ENCODE results near the gene GPATCH11.

GPATCH11 gene

GRCh38 chr2:37109523-37109922, 25.2 kb downstream of the GPATCH11 start:
- no peak for DNase-seq (ENCODE audit: low read depth)

GRCh38 chr2:37110306-37111212, 26.2 kb downstream of the GPATCH11 start:
- no peak for DNase-seq (ENCODE audit: low read depth)

GRCh38 chr2:37111958-37112357, 27.6 kb downstream of the GPATCH11 start:
- no peak for DNase-seq (ENCODE audit: low read depth)

GRCh38 chr2:37117566-37117965, 33.2 kb downstream of the GPATCH11 start:
- no peak for DNase-seq (ENCODE audit: low read depth)

- DNase-seq (ENCODE audit: low read depth) = no peak
Observed at GRCh38 chr2:37119157-37119556, 34.8 kb downstream of the GPATCH11 start.

- DNase-seq (ENCODE audit: low read depth) = no peak
Observed at GRCh38 chr2:37125416-37125815, 41.1 kb downstream of the GPATCH11 start.

GRCh38 chr2:37132914-37133313, 48.6 kb downstream of the GPATCH11 start:
- no peak for DNase-seq (ENCODE audit: low read depth)

- DNase-seq (ENCODE audit: low read depth) = no peak
Observed at GRCh38 chr2:37142546-37142945, 58.2 kb downstream of the GPATCH11 start.

GRCh38 chr2:37143974-37144373, 59.7 kb downstream of the GPATCH11 start:
- no peak for DNase-seq (ENCODE audit: low read depth)

- DNase-seq (ENCODE audit: low read depth) = no peak
Observed at GRCh38 chr2:37146062-37146461, 61.7 kb downstream of the GPATCH11 start.

GRCh38 chr2:37148325-37148724, 64.0 kb downstream of the GPATCH11 start:
- DNase-seq (ENCODE audit: low read depth) = no peak
